Activated naive CD8-positive, alpha-beta T cell treated with anti-CD3 and anti-CD28 coated beads for 36 hours (primary cell): ENCODE data around the gene TLR5. TPM values are rescaled to one million over a fixed set of nuclear protein-coding genes. Genes with fewer than 3 reads are reported as not detected.
A peak's percentile ranks its signal among the peaks of the same experiment; 100 is the strongest.

ENCODE experiments used
- DNase-seq: peaks from one replicate; pipeline ENCODE4 v3.0.0; 2021
- H3K27ac Mint-ChIP-seq: one replicate; pipeline ENCODE4 v1.8.0; 2022; ENCODE audit warnings: mild to moderate bottlenecking, moderate library complexity, mixed read lengths
- H3K27me3 Mint-ChIP-seq: one replicate; pipeline ENCODE4 v1.8.0; 2022; ENCODE audit warnings: mild to moderate bottlenecking, mixed read lengths
- H3K36me3 Mint-ChIP-seq: one replicate; pipeline ENCODE4 v1.8.0; 2021; ENCODE audit warnings: mild to moderate bottlenecking, mixed read lengths
- H3K4me1 Mint-ChIP-seq: one replicate; pipeline ENCODE4 v1.8.0; 2021; ENCODE audit warnings: mixed read lengths
- H3K4me3 Mint-ChIP-seq: one replicate; pipeline ENCODE4 v1.8.0; 2022; ENCODE audit warnings: mild to moderate bottlenecking, moderate library complexity, mixed read lengths
- H3K9me3 Mint-ChIP-seq: one replicate; pipeline ENCODE4 v1.8.0; 2022; ENCODE audit warnings: mixed read lengths
- total RNA-seq, 2 experiments: library from RNA; stranded (reverse); gene quantifications; one replicate each; pipeline ENCODE4 v1.2.3, GENCODE V29; 2021

Gene TLR5
- total RNA-seq, 2 experiments from 2014 or later = 0.19 to 0.38 TPM

DNA sequence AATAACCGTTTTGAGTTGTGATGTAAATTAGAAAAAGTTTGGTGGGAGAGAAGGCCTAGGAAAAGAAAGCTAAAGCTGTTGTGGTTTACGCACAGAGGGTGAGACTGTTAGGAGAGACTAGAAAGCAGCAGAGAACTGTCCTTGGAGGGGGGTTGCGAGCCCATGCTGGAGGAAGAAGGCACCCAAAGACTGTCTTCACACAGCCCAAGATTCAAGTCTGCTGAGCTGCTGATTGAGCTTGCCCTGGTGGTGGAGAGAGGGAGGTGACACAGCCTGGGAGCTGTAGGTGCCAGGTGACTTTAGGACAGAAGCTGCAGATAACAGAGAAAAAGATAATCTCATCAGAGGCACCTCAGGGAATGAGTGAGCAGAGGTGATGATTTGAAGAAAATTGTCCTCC, 18.3 kb upstream of the TLR5 start:
- Mint-ChIP-seq H3K27ac (no peak overlapping the region), H3K4me1 (no peaks in the 10 kb centered on the region), H3K36me3 (no peaks in the 10 kb centered on the region), H3K9me3 (no peaks in the 10 kb centered on the region), H3K27me3 (no peaks in the 10 kb centered on the region), H3K4me3 (no peak overlapping the region)
- no peak for DNase-seq

DNA sequence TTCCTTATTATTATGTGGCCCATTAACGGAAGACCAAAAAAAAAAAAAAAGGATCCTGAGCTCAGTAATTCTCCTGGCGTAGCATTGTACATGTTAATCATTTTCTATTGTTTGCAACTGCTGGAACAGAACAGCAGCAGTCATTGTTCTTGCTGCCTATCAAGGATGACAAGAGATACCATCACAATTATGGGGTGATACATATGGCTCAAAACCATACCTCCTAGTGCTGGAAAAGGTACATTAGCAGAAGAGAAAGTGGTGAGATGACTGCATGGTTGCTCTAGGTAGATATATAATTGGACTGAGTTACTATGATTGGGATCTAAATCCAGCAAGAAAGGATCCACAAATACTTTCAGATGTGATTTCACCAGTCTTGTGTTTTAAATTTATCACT, 13.3 kb upstream of the TLR5 start:
- peaks cover 11% of the 10 kb centered on the region for H3K4me1 Mint-ChIP-seq
- no peaks in the 10 kb centered on the region for H3K9me3 Mint-ChIP-seq
- H3K36me3 Mint-ChIP-seq = no peaks in the 10 kb centered on the region

DNA sequence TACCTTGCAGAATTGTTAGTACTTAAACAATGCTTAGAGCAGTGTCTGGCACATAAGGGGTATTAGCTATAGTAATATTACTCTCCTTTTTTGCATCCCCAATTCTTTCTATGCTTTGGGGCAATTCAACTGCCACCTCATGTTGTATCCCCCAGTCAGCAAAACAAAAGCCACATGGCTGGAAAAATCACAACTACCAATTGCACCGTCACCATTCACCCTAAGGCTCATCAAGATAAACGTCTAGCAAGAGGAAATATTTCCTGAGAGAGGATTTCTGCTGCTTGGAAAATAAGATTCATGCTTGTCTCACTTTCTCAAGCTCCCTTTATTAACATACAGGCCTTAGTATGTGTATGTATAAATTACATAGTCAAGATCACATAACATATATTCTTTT, 12.1 kb upstream of the TLR5 start:
- Mint-ChIP-seq H3K27ac (no peak overlapping the region), H3K4me1 (peaks cover 11% of the 10 kb centered on the region), H3K4me3 (no peak overlapping the region), H3K9me3 (no peaks in the 10 kb centered on the region), H3K36me3 (no peaks in the 10 kb centered on the region), H3K27me3 (no peaks in the 10 kb centered on the region)
- no peak for DNase-seq

More for the DNA sequence above, 13.3 kb upstream of the TLR5 start:
- Mint-ChIP-seq H3K27me3 (no peaks in the 10 kb centered on the region), H3K27ac (no peak overlapping the region), H3K4me3 (no peak overlapping the region)
- no peak for DNase-seq

DNA sequence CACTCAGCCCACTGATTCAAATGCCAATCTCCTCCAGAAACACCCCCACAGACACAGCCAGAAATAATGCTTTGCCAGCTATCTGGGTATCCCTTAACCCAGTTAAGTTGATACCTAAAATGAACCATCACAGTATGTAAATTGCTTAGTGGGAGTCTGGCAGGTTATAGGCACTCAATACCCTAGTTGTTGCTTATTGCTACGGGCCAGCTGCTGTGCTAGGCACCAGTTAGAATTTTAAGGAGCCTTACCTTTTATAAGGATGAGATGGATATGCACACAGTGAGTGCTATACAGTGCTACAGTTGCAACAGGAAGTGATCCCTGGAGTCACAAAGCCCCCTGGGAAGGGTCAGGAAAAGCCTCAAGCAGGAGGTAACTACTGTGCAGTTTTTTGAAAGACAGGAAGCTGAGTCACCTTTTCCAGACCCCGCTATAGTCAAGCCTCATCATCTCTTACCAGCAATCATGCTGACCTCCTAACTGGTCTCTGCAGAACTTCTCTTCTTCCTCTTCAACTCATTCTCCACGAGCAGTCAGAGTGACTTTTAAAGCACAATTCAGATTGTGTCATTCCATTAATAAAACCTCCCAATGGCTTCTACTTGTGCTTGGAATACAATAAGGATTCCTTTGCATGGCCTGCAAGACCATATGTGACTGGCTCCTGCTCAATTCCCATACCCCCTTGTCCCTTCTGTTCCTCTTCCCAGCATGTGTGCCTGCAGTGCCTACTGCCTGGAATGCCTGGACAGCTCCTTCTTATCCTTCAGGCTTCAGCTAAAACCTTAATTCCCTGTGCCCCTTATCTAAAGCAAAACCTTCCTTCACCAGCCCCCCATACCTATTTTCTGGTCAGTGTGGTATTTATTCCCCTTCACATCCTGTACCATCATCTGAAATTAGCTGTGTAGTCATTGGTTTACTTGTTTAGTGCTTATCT, 10.4 kb upstream of the TLR5 start:
- H3K36me3 Mint-ChIP-seq = no peaks in the 10 kb centered on the region
- no peak for DNase-seq
- no peak overlapping the region for H3K4me3 Mint-ChIP-seq
- H3K4me1 Mint-ChIP-seq = peaks cover 11% of the 10 kb centered on the region
- no peak overlapping the region for H3K27ac Mint-ChIP-seq
- H3K27me3 Mint-ChIP-seq = no peaks in the 10 kb centered on the region
- no peaks in the 10 kb centered on the region for H3K9me3 Mint-ChIP-seq

DNA sequence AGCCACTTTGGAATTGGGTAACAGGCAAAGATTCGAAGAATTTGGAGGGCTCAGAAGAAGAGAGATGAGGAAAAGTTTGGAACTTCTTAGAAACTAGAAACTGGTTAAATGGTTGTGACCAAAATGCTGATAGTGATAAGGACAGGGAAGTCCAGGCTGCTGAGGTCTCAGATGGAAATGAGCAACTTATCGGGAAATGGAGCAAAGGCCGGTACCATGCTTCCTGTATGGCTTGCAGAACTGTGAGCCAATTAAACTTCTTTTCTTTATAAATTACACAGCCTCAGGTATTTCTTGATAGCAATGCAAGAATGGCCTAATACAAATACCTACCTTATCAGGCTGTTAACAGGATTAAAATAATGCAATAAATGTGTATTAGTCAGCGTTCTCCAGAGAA, 9.4 kb upstream of the TLR5 start:
- H3K27me3 Mint-ChIP-seq = no peaks in the 10 kb centered on the region

DNA sequence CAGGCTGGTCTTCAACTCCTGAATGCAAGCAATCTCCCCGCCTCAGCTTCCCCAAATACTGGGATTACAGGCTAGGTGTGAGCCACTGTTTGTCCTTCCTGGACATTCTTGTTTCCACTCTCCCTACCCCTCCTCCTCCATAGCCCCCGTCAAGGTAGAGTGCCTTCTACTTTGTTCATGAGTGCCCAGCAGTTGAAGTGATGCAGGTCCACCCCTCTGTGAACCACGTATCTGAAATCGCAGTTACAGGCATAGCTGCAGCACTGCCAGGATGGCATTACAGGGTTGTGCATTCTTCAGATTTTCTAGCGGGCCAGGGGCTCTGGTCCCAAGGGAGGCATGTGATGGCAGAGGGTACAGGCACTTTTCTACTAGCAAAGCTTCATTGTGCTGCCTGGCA, 7.4 kb upstream of the TLR5 start:
- Mint-ChIP-seq H3K4me1 (peaks cover 11% of the 10 kb centered on the region), H3K4me3 (no peak overlapping the region), H3K27me3 (no peaks in the 10 kb centered on the region), H3K9me3 (no peaks in the 10 kb centered on the region), H3K36me3 (no peaks in the 10 kb centered on the region), H3K27ac (no peak overlapping the region)
- no peak for DNase-seq

More for the DNA sequence above, 9.4 kb upstream of the TLR5 start:
- Mint-ChIP-seq H3K36me3 (no peaks in the 10 kb centered on the region), H3K4me3 (no peak overlapping the region), H3K4me1 (peaks cover 11% of the 10 kb centered on the region), H3K27ac (no peak overlapping the region), H3K9me3 (no peaks in the 10 kb centered on the region)
- DNase-seq = no peak

DNA sequence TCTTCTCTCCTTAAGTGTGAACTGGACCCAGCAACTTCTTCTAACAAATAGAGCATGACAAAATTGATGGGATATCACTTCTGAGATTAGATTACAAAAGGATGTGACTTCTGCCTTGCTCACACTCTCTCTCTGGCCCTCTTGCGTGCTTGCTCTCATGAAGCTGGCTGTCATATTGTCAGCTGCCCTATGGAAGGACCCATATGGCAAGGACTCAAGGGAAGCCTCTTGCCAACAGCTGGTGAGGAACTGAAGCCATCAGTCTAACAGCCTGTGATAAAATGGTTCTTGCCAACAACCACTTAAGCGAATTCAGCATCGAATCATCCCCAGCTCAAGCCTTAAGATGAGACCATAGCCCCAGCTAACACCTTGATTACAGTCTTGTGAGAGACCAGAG, 4.8 kb upstream of the TLR5 start:
- no peak for DNase-seq
- Mint-ChIP-seq H3K36me3 (no peaks in the 10 kb centered on the region), H3K9me3 (no peaks in the 10 kb centered on the region), H3K27me3 (no peaks in the 10 kb centered on the region), H3K4me1 (peaks cover 9% of the 10 kb centered on the region), H3K4me3 (no peak overlapping the region), H3K27ac (no peak overlapping the region)

DNA sequence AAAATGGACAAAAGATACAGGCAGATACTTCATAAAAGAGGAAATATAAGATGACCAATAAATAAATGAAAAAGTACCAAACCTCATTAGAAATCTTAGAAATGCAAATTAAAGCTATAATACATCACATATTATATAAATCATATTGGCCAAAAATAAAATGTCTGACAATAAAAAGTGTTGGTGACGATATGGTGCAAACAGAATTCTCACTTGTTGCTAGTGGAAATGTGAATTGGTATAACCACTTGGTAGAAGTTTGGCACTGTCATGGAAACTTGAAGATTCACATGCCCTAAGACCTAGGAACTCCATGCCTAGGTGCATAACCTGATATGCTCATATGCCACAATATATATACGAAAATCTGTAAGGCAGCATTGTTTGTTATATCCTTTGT, 4.4 kb upstream of the TLR5 start:
- Mint-ChIP-seq H3K4me3 (no peak overlapping the region), H3K4me1 (peaks cover 9% of the 10 kb centered on the region), H3K9me3 (no peaks in the 10 kb centered on the region), H3K36me3 (no peaks in the 10 kb centered on the region), H3K27ac (no peak overlapping the region), H3K27me3 (no peaks in the 10 kb centered on the region)
- DNase-seq = no peak

DNA sequence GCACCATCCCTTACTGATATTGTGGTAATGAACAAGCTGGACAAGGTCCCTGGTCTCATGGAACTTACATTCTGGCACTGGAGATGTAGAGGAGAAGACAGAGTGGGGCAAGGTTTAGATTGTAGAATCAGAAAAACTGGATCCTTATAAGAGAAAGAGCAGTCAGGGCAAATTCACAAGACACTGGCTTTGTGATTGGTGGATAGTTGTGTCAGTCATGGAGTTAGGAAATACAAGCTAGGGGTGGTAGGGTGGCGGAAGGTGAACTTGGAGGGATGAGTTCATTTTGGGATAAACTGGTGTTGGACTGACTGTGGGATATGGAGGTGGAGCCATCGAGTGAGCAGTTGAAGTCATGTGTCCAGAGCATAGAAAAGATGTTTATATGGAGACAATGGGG, 3.7 kb upstream of the TLR5 start:
- Mint-ChIP-seq H3K27ac (no peak overlapping the region), H3K4me1 (peaks cover 9% of the 10 kb centered on the region)

DNA sequence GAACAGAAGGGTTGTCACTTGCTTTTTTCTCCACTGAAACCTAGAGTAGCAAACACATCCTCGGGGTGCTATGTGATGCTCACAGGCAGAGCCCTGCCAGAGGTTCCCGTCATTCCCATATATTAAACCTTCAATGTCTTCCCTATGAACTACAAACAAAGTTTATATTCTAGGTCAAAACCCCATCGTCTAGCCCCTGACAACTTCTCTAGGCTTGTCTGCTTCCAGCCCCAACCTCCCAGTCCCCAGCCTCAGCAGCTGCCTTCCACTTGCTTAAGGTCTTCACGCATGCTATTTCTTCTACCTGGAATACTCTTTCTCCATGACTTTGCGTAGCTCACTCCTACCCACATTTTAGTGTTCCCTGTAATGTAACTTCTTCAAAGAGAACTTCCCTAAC, 1.9 kb upstream of the TLR5 start:
- Mint-ChIP-seq H3K27ac (no peak overlapping the region), H3K9me3 (no peaks in the 10 kb centered on the region), H3K4me3 (no peak overlapping the region), H3K27me3 (no peaks in the 10 kb centered on the region), H3K36me3 (no peaks in the 10 kb centered on the region), H3K4me1 (peaks cover 9% of the 10 kb centered on the region)
- no peak for DNase-seq

More for the DNA sequence above, 3.7 kb upstream of the TLR5 start:
- Mint-ChIP-seq H3K9me3 (no peaks in the 10 kb centered on the region), H3K27me3 (no peaks in the 10 kb centered on the region), H3K36me3 (no peaks in the 10 kb centered on the region), H3K4me3 (no peak overlapping the region)
- DNase-seq = no peak

DNA sequence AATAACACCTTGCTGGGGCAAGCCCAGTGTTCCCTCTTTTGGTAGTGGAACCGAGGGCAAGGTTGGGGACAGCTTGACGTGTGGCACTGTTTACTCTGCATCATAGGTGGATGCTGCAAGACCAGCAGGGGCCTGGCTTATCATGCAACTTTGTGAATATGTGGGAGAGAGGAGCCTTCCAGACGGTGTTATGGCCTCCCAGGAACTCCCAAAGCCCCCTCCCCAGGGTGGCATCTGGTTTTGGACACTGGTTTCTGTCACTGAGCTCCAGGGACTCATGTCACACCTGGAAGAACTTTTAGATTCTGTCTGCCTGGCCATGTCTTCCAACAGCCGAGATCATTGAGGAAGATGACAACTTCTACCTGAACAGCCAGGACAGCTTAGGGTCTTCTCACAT, 1.4 kb upstream of the TLR5 start:
- peaks cover 9% of the 10 kb centered on the region for H3K4me1 Mint-ChIP-seq
- no peaks in the 10 kb centered on the region for H3K9me3 Mint-ChIP-seq
- H3K27me3 Mint-ChIP-seq = no peaks in the 10 kb centered on the region
- H3K36me3 Mint-ChIP-seq = no peaks in the 10 kb centered on the region
- no peak for DNase-seq
- no peak overlapping the region for H3K27ac Mint-ChIP-seq
- H3K4me3 Mint-ChIP-seq = no peak overlapping the region

DNA sequence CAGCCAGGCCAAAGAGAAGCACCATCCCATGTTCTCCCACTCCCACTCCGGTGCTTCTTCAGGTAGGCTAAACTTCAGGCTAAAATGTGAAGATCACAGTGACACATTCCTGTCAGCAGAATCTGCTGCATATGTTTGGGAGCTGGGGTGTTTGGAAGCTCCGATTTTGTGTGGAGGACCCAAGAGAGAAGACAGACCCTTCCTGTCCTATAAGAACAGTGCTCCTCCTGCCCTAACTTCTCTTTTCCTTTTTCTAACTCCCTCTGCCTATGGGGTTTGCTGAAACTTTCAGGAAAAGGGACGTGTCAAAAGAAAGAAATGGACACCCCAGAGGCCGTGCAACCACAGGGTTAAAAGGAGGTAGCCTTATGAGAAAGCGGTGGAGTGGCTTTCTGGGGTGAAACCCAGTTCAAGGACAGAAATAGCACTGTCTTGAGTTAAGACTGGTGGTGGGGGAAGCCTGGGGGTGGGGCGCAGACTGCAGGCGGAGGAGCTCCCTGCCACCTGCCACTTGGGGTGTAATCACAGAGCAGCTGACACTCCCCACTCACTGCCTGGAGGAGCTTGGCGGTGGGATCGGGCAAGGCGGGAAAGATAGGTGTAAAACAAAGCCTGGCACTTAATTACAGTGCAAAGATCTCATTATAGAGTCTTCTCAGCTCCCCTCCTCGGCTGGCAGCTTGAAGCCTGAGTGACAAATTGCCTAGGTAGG, 645 bp upstream of the TLR5 start:
- DNase-seq = peak; percentile 24
- peak overlapping the region; percentile 70 for H3K4me3 Mint-ChIP-seq
- H3K9me3 Mint-ChIP-seq = no peaks in the 10 kb centered on the region
- H3K27ac Mint-ChIP-seq = peak overlapping the region; percentile 65
- peaks cover 9% of the 10 kb centered on the region for H3K4me1 Mint-ChIP-seq
- H3K27me3 Mint-ChIP-seq = no peaks in the 10 kb centered on the region
- H3K36me3 Mint-ChIP-seq = no peaks in the 10 kb centered on the region

DNA sequence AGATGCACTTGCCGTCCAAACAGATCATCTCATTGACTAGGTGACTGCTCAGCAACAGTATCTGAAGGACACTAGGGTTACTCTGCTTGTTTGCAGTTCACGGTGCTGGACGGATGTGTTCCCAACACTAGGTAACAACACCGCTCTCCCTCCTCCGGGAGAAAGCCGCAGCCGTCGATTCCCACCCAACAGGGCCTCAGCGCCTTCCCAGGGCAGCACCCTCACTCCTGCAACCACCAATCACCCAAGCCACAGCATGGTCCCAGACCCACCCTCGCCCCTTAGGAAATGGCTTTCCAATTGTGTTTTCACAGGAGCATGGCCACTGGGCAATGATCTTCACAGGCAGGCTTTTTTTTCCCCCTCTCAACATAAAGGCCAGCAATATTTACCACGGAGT, 779 bp downstream of the TLR5 start:
- H3K9me3 Mint-ChIP-seq = no peaks in the 10 kb centered on the region
- H3K27me3 Mint-ChIP-seq = no peaks in the 10 kb centered on the region
- peaks cover 9% of the 10 kb centered on the region for H3K4me1 Mint-ChIP-seq
- no peak overlapping the region for H3K27ac Mint-ChIP-seq
- no peak overlapping the region for H3K4me3 Mint-ChIP-seq
- H3K36me3 Mint-ChIP-seq = no peaks in the 10 kb centered on the region
- no peak for DNase-seq

DNA sequence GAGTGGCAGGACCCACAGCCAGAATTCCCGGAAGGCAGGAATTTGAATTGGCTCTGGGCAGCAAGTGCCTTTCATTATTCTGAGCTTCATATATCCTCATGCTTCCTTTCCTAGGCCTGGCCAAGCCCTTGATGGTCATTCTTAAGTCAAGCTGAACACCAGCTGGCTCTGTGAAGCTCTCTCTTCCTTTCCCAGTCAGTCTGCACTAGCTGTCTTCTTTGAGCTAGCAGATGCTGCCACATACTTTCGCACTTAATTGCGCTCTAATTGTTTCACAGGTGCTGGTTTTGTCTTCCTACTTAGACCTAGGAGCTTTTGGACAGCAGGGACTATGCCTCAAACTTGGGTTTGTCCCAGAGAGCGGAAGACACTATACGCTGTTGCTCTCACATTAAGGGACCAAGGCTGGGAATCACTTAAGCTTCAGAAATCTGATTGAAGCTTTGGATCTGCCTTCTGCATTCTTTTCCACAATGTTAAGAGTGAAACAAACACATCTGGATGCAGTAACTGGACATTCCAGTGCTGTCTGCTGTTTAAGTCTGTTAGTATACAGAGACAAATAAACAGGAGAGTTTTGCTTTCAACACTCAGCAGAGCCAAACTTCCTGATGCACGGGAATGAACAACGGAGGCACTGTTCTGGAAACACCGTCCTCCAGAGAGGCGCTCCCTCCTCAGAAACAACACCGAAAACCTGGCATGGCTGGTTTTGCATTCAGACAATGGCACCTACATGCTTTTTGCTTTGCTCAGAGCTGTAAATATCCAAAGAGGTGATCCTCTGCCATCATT, 2.2 kb downstream of the TLR5 start:
- peaks cover 4% of the 10 kb centered on the region for H3K27me3 Mint-ChIP-seq
- H3K4me1 Mint-ChIP-seq = peaks cover 9% of the 10 kb centered on the region
- DNase-seq = no peak
- H3K36me3 Mint-ChIP-seq = no peaks in the 10 kb centered on the region
- no peaks in the 10 kb centered on the region for H3K9me3 Mint-ChIP-seq
- H3K4me3 Mint-ChIP-seq = no peak overlapping the region
- no peak overlapping the region for H3K27ac Mint-ChIP-seq

DNA sequence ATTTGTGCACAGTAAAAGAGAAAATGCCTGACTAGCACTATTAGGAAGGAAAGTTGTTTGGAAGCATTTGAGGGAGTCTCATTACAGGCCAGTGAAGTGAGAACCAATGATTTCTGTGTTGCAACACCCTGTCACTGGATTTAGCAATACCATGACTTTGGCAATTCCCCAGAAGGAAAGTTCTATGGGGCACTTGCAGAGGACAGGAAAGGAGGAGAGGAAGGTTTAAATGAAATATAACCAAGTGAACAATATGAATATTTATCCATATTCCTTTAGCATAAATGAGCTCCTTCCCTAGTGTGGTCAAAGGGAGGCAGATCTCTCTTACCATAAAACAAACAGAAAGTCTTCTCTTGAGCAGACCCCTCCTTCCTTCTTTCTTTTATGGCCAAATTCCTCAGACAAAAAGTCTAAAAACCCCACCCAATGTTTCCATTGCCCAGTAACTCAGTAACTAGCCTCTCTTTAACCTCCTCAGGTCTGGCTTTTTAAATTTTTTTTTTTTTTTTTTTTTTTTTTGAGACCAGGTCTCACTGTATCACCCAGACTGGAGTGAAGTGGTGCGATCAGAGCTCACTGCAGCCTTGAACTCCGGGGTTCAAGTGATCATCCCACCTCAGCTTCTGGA, 5.5 kb downstream of the TLR5 start:
- H3K4me3 Mint-ChIP-seq = no peak overlapping the region
- H3K36me3 Mint-ChIP-seq = no peaks in the 10 kb centered on the region
- H3K4me1 Mint-ChIP-seq = peaks cover 5% of the 10 kb centered on the region
- H3K27ac Mint-ChIP-seq = no peak overlapping the region
- no peaks in the 10 kb centered on the region for H3K9me3 Mint-ChIP-seq
- no peak for DNase-seq
- peaks cover 28% of the 10 kb centered on the region for H3K27me3 Mint-ChIP-seq
